Endothelial cell (in vitro differentiated cells): Measurements from ENCODE around the gene HMGB2. TPM values are rescaled to one million over a fixed set of nuclear protein-coding genes. Genes with fewer than 3 reads are reported as not detected.

Source experiments
- DNase-seq: peaks from one replicate; pipeline ENCODE4 v3.0.0; 2021; ENCODE audit warnings: low spot score
- H3K27ac Mint-ChIP-seq: one replicate; pipeline ENCODE4 v1.8.0; 2021; ENCODE audit warnings: mixed read lengths, inconsistent platforms; ENCODE audit not compliant: unreplicated experiment
- H3K27me3 Mint-ChIP-seq: one replicate; pipeline ENCODE4 v1.8.0; 2021; ENCODE audit warnings: mild to moderate bottlenecking, moderate library complexity, mixed read lengths, inconsistent platforms; ENCODE audit not compliant: unreplicated experiment
- H3K36me3 Mint-ChIP-seq: one replicate; pipeline ENCODE4 v1.8.0; 2021; ENCODE audit warnings: mild to moderate bottlenecking, low read depth, mixed read lengths, inconsistent platforms; ENCODE audit not compliant: unreplicated experiment
- H3K4me1 Mint-ChIP-seq: one replicate; pipeline ENCODE4 v1.8.0; 2021; ENCODE audit warnings: mild to moderate bottlenecking, mixed read lengths, inconsistent platforms; ENCODE audit not compliant: unreplicated experiment
- H3K4me3 Mint-ChIP-seq: one replicate; pipeline ENCODE4 v1.8.0; 2021; ENCODE audit warnings: mild to moderate bottlenecking, mixed read lengths, inconsistent platforms; ENCODE audit not compliant: unreplicated experiment
- H3K9me3 Mint-ChIP-seq: one replicate; pipeline ENCODE4 v1.8.0; 2021; ENCODE audit warnings: mixed read lengths, inconsistent platforms; ENCODE audit not compliant: unreplicated experiment
- total RNA-seq: library from RNA; stranded (reverse); fragmentation: NEBNext Ultra II Directional; extraction: Animal tissue kit (Norgen Biotek cat#: 25700); gene quantifications from one replicate; pipeline ENCODE4 v1.2.1, GENCODE V29; 2021; ENCODE audit not compliant: unreplicated experiment
- TF ChIP-seq, protein P1 (sequence below): fragments of 200-600 bp; sonication (generic); IDR thresholded peaks from one replicate; pipeline ENCODE4 v1.5.0; 2021; ENCODE audit warnings: antibody characterized with exemption; ENCODE audit not compliant: unreplicated experiment

HMGB2 gene
- total RNA-seq, 1 donor from 2014 or later = 160 TPM

GRCh38 chr4:173314715-173315114 lies 19.4 kb downstream of the HMGB2 start:
- H3K27ac Mint-ChIP-seq = no peak overlapping the region
- H3K4me3 Mint-ChIP-seq = no peak overlapping the region
- peaks cover 13% of the 10 kb centered on the region for H3K36me3 Mint-ChIP-seq
- no peak for DNase-seq
- TF ChIP-seq, protein P1, sequence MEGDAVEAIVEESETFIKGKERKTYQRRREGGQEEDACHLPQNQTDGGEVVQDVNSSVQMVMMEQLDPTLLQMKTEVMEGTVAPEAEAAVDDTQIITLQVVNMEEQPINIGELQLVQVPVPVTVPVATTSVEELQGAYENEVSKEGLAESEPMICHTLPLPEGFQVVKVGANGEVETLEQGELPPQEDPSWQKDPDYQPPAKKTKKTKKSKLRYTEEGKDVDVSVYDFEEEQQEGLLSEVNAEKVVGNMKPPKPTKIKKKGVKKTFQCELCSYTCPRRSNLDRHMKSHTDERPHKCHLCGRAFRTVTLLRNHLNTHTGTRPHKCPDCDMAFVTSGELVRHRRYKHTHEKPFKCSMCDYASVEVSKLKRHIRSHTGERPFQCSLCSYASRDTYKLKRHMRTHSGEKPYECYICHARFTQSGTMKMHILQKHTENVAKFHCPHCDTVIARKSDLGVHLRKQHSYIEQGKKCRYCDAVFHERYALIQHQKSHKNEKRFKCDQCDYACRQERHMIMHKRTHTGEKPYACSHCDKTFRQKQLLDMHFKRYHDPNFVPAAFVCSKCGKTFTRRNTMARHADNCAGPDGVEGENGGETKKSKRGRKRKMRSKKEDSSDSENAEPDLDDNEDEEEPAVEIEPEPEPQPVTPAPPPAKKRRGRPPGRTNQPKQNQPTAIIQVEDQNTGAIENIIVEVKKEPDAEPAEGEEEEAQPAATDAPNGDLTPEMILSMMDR = no peak
- peaks cover 8% of the 10 kb centered on the region for H3K4me1 Mint-ChIP-seq
- H3K9me3 Mint-ChIP-seq = no peaks in the 10 kb centered on the region
- no peaks in the 10 kb centered on the region for H3K27me3 Mint-ChIP-seq

DNA sequence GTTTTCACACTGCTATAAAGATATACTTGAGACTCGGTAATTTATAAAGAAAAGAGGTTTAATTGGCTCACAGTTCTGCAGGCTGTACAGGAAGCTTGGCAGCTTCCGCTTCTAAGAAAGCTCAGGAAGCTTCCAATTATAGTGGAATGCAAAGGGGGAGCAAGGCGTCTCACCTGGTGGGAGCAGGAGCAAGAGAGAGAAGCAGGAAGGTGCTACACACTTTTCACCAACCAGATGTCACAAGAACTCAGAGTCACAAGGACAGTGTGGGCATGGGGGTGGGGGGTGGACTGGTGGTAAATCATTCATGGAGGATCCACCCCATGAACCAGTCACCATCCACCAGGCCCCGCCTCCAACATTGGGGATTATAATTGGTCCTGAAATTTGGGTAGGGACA lies 22.8 kb downstream of the HMGB2 start:
- Mint-ChIP-seq H3K9me3 (no peaks in the 10 kb centered on the region), H3K27ac (no peak overlapping the region), H3K36me3 (peaks cover 14% of the 10 kb centered on the region), H3K27me3 (no peaks in the 10 kb centered on the region), H3K4me1 (peaks cover 8% of the 10 kb centered on the region), H3K4me3 (peak overlapping the region; percentile 59)
- no peak for DNase-seq
- TF ChIP-seq, protein P1 = no peak

- Mint-ChIP-seq H3K4me3 (no peak overlapping the region), H3K27me3 (no peaks in the 10 kb centered on the region), H3K36me3 (peaks cover 31% of the 10 kb centered on the region), H3K27ac (no peak overlapping the region), H3K9me3 (no peaks in the 10 kb centered on the region), H3K4me1 (peaks cover 8% of the 10 kb centered on the region)
- no peak for DNase-seq
- TF ChIP-seq, protein P1 = no peak
Observed at GRCh38 chr4:173307778-173308177, 26.4 kb downstream of the HMGB2 start.

GRCh38 chr4:173301518-173302201 lies 32.5 kb downstream of the HMGB2 start:
- Mint-ChIP-seq H3K27ac (peak overlapping the region; percentile 88), H3K4me3 (no peak overlapping the region), H3K27me3 (no peaks in the 10 kb centered on the region), H3K4me1 (peaks cover 4% of the 10 kb centered on the region), H3K9me3 (no peaks in the 10 kb centered on the region), H3K36me3 (peaks cover 22% of the 10 kb centered on the region)
- TF ChIP-seq, protein P1 = peak; percentile 92
- no peak for DNase-seq

GRCh38 chr4:173294444-173294843 lies 39.7 kb downstream of the HMGB2 start:
- no peak overlapping the region for H3K27ac Mint-ChIP-seq
- no peaks in the 10 kb centered on the region for H3K9me3 Mint-ChIP-seq
- no peaks in the 10 kb centered on the region for H3K27me3 Mint-ChIP-seq
- no peak overlapping the region for H3K4me3 Mint-ChIP-seq
- TF ChIP-seq, protein P1 = no peak
- H3K36me3 Mint-ChIP-seq = peaks cover 4% of the 10 kb centered on the region
- H3K4me1 Mint-ChIP-seq = peaks cover 17% of the 10 kb centered on the region
- no peak for DNase-seq
